WERI-Rb-1 (cell line): Measurements from ENCODE around the gene LCE3C.

Experiments used
- DNase-seq: peaks from one replicate; pipeline ENCODE4 v3.0.0-alpha.2; 2020
- H3K27ac ChIP-seq: fragments of 250-450 bp; sonication (Bioruptor Pico); 2 replicates; pipeline ENCODE4 v1.5.1; 2020; ENCODE audit warnings: mild to moderate bottlenecking, moderate library complexity
- H3K27me3 ChIP-seq: fragments of 250-450 bp; sonication (Bioruptor Pico); 2 replicates; pipeline ENCODE4 v1.5.1; 2021; ENCODE audit warnings: mild to moderate bottlenecking, low read depth, moderate library complexity; ENCODE audit not compliant: insufficient read depth, severe bottlenecking
- H3K36me3 ChIP-seq: fragments of 250-450 bp; sonication (Bioruptor Pico); 2 replicates; pipeline ENCODE4 v1.5.1; 2020; ENCODE audit warnings: mild to moderate bottlenecking, moderate library complexity
- H3K4me3 ChIP-seq: 2 replicates; pipeline ENCODE4 v1.5.1; 2011; ENCODE audit warnings: low read depth, mild to moderate bottlenecking, control low read depth, low read length
- H3K9me3 ChIP-seq: fragments of 250-450 bp; sonication (Bioruptor Pico); 2 replicates; pipeline ENCODE4 v1.5.1; 2021; ENCODE audit warnings: mild to moderate bottlenecking, moderate library complexity; ENCODE audit not compliant: severe bottlenecking
- TF ChIP-seq, protein P1 (sequence below): IDR thresholded peaks from 2 replicates; pipeline ENCODE4 v1.5.1; 2011; ENCODE audit warnings: low read depth, mild to moderate bottlenecking, control low read depth, inconsistent platforms, low read length

LCE3C gene

DNA sequence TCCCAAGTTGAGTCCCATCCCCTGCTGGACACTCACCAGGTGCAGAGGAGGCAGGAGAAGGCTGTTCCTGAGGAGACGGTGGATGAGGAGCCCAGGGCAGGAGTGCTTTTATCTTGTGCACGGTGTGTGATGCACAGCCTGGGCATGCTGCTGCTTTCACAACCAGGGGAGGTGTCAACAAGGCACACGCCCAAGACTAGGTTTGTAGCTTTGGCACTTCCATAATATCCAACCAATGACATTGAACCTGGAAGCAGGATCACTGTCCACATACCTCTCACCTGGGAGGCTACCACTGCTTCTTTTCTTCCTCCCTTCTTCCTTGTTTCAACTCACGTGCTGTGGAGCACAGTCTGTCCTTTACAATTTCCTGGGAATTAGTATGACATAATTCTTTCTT lies 19.6 kb upstream of the LCE3C start, which contains the start of gene LCE3D:
TSS of gene LCE3D (minus strand) at position 84 of the 400 bp plus-strand sequence. CDS start 580 bp downstream, outside the sequence.
- Histone ChIP-seq H3K27ac (no peak within 1 kb of the TSS), H3K27me3 (peaks cover 72% of the 10 kb centered on the region), H3K36me3 (no peaks in the 10 kb centered on the region), H3K4me3 (no peak within 1 kb of the TSS), H3K9me3 (no peaks in the 10 kb centered on the region)
- no peak for DNase-seq
- TF ChIP-seq, protein P1, sequence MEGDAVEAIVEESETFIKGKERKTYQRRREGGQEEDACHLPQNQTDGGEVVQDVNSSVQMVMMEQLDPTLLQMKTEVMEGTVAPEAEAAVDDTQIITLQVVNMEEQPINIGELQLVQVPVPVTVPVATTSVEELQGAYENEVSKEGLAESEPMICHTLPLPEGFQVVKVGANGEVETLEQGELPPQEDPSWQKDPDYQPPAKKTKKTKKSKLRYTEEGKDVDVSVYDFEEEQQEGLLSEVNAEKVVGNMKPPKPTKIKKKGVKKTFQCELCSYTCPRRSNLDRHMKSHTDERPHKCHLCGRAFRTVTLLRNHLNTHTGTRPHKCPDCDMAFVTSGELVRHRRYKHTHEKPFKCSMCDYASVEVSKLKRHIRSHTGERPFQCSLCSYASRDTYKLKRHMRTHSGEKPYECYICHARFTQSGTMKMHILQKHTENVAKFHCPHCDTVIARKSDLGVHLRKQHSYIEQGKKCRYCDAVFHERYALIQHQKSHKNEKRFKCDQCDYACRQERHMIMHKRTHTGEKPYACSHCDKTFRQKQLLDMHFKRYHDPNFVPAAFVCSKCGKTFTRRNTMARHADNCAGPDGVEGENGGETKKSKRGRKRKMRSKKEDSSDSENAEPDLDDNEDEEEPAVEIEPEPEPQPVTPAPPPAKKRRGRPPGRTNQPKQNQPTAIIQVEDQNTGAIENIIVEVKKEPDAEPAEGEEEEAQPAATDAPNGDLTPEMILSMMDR, result no peak

DNA sequence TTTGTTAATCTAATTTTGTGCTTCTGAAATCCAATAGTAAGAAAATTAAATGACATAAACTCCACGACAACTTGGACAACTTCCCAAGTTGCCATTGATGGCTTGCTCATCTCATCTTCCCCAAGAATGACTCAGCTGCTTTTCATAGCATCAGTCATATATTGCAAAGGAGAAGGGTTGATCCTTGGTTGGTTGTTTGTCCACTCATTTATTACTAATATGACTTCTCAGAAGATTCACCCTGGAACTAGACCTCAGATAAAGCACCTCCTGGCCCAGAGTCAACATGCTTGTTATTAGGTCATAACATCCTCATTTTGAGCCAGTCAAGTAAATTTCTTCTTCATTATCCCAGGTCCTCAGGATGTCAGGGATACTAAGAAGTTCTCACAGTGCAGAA lies 17.4 kb upstream of the LCE3C start:
- H3K27ac ChIP-seq, result no peak overlapping the region
- peaks cover 50% of the 10 kb centered on the region for H3K27me3 ChIP-seq
- no peaks in the 10 kb centered on the region for H3K9me3 ChIP-seq
- TF ChIP-seq, protein P1, result no peak
- no peaks in the 10 kb centered on the region for H3K36me3 ChIP-seq
- no peak for DNase-seq
- no peak overlapping the region for H3K4me3 ChIP-seq

DNA sequence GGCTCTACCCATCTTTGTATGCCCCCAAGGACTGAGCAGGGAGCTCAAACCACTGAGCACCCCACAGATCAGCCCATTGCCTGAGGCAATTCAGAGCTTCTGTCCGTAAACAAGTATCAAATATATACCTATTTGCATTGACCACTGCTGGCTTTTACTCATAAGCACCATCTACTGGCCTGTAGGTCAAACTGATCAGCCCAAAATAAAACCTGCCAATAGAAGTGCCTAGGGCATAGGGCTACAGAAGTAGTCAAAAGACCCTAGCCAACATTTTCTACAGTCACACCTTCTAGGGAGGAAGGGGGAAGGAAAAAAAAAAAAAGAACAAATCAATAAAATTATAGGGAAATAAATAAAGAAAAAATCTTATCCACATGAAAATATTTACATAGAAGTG lies 14.4 kb upstream of the LCE3C start:
- H3K9me3 ChIP-seq, result no peaks in the 10 kb centered on the region
- no peaks in the 10 kb centered on the region for H3K36me3 ChIP-seq
- H3K27ac ChIP-seq, result no peak overlapping the region
- no peak for DNase-seq
- TF ChIP-seq, protein P1, result no peak
- no peak overlapping the region for H3K4me3 ChIP-seq
- peaks cover 22% of the 10 kb centered on the region for H3K27me3 ChIP-seq

DNA sequence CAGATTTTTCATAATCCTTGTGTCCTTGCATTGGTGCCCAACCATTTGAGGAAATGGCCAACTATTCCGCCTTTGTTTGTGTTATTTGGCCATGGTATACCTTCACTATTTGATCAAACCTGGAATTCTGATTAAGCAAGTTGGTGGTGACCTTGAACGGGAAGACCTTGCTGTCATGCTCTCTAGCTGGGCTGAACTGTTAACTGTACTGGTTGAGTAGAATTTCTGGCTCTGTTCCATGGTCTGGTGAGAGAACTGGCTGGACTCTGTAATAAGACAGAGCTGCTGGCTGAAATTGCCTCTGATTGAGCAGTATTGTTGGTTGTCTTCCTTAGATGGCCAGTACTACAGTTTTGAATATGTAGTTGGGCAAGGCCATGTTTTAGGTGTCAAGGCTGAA lies 3.0 kb upstream of the LCE3C start:
- no peak overlapping the region for H3K27ac ChIP-seq
- no peak overlapping the region for H3K4me3 ChIP-seq
- DNase-seq, result no peak
- H3K36me3 ChIP-seq, result no peaks in the 10 kb centered on the region
- H3K27me3 ChIP-seq, result no peaks in the 10 kb centered on the region
- TF ChIP-seq, protein P1, result no peak
- H3K9me3 ChIP-seq, result no peaks in the 10 kb centered on the region

DNA sequence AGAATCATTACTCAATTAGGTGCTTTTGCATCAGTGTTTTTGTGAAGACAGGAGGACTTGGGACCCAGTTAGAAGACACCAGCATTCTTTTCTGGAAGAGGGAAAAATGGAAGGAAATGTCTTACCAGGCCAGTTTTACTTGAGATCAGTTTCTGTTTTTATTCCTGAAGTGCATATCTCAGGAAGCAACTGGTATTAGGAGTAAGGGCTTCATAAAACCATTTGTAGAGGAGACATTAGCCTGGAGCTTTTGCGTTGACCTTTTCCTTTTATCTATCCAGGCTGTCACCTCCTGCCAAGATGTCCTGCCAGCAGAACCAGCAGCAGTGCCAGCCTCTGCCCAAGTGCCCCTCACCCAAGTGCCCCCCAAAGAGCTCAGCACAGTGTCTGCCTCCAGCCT lies 13.5 kb downstream of the LCE3C start, which contains the start of gene LCE3B:
TSS of gene LCE3B (plus strand) at position 301 of the 400 bp plus-strand sequence. CDS start at position 301, 0 bp downstream.
- H3K9me3 ChIP-seq, result peaks cover 9% of the 10 kb centered on the region
- TF ChIP-seq, protein P1, result no peak

DNA sequence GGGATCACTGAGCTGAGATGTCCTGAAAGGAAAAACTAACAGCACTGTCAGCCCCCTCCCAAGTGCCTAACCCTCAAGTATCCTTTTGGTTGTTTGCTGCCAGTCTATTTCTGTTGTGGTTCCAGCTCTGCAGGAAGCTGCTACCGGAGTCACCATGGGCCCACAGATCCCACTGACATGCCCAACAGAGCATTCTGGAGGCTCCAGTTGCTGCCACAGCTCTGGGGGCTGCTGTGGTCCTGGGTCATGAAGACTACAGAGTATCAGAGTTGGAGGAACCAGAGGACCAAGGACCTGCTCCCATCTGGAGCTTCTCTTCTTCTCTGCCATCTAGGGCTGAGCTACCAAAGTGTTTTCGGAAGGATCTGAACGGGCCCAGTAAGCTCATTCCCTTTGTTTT lies 22.0 kb downstream of the LCE3C start:
- DNase-seq, result no peak
- Histone ChIP-seq H3K4me3 (no peak overlapping the region), H3K27me3 (peaks cover 78% of the 10 kb centered on the region), H3K36me3 (no peaks in the 10 kb centered on the region), H3K9me3 (peaks cover 23% of the 10 kb centered on the region), H3K27ac (no peak overlapping the region)
- TF ChIP-seq, protein P1, result no peak

More for the DNA sequence above, 13.5 kb downstream of the LCE3C start, which contains the start of gene LCE3B:
- DNase-seq, result no peak
- Histone ChIP-seq H3K36me3 (no peaks in the 10 kb centered on the region), H3K27ac (no peak within 1 kb of the TSS), H3K27me3 (no peaks in the 10 kb centered on the region), H3K4me3 (no peak within 1 kb of the TSS)
